Measurements from ENCODE around the gene AMHR2. TPM values are rescaled to one million over a fixed set of nuclear protein-coding genes. Genes with fewer than 3 reads are reported as not detected.

Gene AMHR2
- total RNA-seq, 1 donor from 2014 or later: not detected

DNA sequence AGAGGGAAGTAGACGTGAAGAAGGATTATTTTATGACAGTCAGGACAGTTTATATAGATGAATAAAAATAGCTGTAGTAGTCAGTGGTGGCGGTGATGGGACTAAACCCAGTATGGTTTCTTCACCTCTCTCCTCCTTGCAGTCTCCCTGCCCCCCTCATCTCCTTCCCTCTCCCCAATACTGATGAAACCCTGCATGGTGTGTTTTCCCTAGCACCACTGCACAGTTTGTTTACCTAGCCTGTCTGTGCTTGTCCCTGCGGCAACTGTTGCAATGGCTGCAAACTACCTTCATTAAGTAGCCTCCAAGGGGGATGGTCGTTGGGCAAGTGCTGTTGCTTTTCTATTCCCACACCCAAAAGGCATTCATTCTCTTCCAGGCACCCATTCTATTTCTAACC, 43.0 kb downstream of the AMHR2 start:
- no peak overlapping the region for H3K4me3 ChIP-seq (ENCODE audit: low read depth, low read length)
- TF ChIP-seq, protein P1, sequence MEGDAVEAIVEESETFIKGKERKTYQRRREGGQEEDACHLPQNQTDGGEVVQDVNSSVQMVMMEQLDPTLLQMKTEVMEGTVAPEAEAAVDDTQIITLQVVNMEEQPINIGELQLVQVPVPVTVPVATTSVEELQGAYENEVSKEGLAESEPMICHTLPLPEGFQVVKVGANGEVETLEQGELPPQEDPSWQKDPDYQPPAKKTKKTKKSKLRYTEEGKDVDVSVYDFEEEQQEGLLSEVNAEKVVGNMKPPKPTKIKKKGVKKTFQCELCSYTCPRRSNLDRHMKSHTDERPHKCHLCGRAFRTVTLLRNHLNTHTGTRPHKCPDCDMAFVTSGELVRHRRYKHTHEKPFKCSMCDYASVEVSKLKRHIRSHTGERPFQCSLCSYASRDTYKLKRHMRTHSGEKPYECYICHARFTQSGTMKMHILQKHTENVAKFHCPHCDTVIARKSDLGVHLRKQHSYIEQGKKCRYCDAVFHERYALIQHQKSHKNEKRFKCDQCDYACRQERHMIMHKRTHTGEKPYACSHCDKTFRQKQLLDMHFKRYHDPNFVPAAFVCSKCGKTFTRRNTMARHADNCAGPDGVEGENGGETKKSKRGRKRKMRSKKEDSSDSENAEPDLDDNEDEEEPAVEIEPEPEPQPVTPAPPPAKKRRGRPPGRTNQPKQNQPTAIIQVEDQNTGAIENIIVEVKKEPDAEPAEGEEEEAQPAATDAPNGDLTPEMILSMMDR (conservative IDR thresholded peaks at IDR 0.05; ENCODE audit: low read depth, low read length): no peak
- DNase-seq (ENCODE audit: low read depth): no peak

DNA sequence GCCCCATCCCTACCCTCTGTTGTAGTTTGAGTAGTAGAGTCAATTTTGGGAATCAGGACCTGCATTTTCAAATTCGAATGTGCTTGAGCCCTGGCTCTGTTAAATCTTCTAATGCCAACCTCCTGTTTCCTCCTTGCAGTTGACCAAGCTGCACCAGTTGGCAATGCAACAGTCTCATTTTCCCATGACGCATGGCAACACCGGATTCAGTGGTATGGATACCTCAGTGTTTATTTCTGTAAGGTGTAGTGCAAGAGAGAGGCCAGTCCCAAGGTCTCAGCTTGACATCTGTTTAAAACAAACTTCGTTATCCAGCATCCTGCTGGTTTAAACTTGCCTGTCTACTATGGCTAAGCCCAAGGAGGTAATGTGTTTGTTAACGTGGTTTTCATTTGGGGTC, 43.4 kb downstream of the AMHR2 start:
- no peak for DNase-seq (ENCODE audit: low read depth)
- TF ChIP-seq, protein P1 (conservative IDR thresholded peaks at IDR 0.05; ENCODE audit: low read depth, low read length): no peak
- no peak overlapping the region for H3K4me3 ChIP-seq (ENCODE audit: low read depth, low read length)

DNA sequence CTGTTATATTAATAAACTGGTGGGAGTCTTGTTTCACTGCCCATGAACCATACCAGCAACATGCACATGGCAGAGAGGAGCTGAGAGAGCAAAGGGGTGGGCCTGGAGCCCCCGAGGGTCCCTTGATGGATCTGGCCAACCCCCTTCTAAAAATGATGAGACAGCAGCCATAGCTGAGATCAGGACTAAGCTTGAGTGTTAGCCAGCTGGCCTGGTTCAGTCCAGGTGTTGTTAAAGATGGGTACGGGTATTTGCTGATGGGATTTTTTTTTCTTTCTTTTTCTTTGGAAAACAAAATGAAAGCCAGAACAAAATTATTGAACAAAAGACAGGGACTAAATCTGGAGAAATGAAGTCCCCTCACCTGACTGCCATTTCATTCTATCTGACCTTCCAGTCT, 44.2 kb downstream of the AMHR2 start:
- no peak for DNase-seq (ENCODE audit: low read depth)
- TF ChIP-seq, protein P1 (conservative IDR thresholded peaks at IDR 0.05; ENCODE audit: low read depth, low read length): no peak
- H3K4me3 ChIP-seq (ENCODE audit: low read depth, low read length): no peak overlapping the region

DNA sequence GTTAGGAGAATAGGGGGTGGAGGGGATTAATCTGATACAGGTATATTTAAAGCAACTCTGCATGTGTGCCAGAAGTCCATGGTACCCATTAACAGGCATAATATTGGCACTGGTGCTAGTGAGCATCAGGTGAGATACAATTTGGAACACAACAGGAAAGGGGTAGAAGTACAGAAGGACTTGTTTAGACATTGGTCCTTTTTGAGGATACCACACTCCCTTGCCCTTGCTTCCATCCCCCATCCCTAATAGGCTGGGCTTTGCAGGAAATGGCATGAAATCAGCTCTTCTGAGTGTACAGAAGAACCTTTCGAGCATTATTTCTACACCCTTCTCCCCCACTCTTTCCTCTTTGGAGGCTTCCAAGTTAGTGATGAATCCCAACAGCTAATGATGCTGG, 44.6 kb downstream of the AMHR2 start:
- TF ChIP-seq, protein P1 (conservative IDR thresholded peaks at IDR 0.05; ENCODE audit: low read depth, low read length): no peak
- no peak for DNase-seq (ENCODE audit: low read depth)

DNA sequence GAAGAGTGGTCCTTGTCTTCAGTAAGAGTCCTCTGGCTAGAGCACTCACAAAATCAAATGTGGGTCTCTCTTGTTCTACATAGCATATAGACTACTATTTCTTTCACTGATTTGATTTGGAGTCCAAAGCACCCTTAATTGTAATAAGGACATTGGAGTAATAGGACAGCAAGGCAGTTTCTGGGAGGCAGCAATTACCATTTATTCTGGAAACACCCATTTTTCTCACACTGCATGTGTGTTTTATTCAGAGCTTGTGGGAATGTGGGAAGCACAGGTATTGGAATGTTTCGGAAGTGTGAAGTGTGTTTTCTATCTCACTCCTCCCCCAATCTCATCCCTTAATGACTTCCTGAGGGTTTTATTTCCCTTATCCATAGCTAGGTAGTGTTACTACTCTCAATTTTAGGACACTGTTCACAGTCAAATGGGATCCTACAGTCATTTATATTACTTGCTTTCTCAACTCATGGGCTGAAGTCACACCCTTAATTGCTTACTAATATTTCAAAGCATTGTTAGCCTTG, 48.5 kb downstream of the AMHR2 start:
- DNase-seq (ENCODE audit: low read depth): no peak
- H3K4me3 ChIP-seq (ENCODE audit: low read depth, low read length): no peak overlapping the region
- TF ChIP-seq, protein P1 (conservative IDR thresholded peaks at IDR 0.05; ENCODE audit: low read depth, low read length): no peak

More for the DNA sequence above, 44.6 kb downstream of the AMHR2 start:
- H3K4me3 ChIP-seq (ENCODE audit: low read depth, low read length): no peak overlapping the region

DNA sequence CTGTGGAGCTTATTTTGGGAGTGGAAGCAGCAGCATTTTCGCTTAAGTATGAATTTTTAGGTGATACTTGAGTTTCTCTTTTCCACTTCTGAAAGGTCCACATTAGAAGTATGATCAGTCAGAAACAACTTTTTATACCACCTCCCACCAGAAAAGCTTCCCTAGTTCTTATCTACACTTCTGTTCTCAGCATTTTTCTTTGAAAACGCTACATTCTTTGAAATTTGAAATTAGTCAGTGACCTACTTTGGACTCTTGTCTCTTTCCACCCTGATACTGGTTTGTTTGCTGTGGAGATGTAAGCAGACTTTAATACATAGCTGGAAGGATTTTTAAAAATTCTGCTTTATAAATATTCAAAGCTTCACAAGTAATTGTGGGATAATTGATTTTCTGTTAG, 50.4 kb downstream of the AMHR2 start:
- DNase-seq (ENCODE audit: low read depth): no peak
- no peak overlapping the region for H3K4me3 ChIP-seq (ENCODE audit: low read depth, low read length)
- TF ChIP-seq, protein P1 (conservative IDR thresholded peaks at IDR 0.05; ENCODE audit: low read depth, low read length): no peak

DNA sequence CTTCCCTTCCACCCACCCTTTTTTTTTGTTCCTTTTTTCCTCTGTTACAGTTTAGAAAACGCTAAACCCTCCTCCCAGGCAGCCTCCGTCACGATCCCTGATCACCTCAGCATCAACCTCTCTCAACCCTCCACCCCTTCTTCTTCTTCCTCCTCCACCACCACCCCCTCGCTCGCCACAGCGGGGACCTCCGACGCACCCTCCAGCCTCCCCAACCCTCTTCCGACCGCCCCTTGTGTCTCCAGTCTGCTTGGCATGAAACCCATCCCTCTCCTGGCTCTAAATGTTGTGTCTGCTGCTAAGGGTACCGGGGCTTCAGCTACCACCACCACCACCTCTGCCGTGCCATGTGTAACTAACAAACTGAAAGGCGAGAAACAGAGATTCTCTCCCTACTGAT, 51.2 kb downstream of the AMHR2 start:
- DNase-seq (ENCODE audit: low read depth): no peak
- TF ChIP-seq, protein P1 (conservative IDR thresholded peaks at IDR 0.05; ENCODE audit: low read depth, low read length): no peak
- no peak overlapping the region for H3K4me3 ChIP-seq (ENCODE audit: low read depth, low read length)

Data from epithelial cell of proximal tubule (primary cell).